NB4 (cell line): ENCODE results near the gene ZBTB40.

Source experiments
- CTCF ChIP-seq: IDR thresholded peaks from one replicate; pipeline ENCODE4 v1.5.1; 2012; ENCODE audit warnings: low read depth, low read length
- MAX ChIP-seq: IDR thresholded peaks from 2 replicates; pipeline ENCODE4 v1.6.1; 2011; ENCODE audit warnings: low read depth, low read length
- POLR2A ChIP-seq: IDR thresholded peaks from 2 replicates; pipeline ENCODE4 v1.6.1; 2011; ENCODE audit warnings: mild to moderate bottlenecking; ENCODE audit not compliant: insufficient read length; ENCODE audit errors: extremely low read depth

DNA sequence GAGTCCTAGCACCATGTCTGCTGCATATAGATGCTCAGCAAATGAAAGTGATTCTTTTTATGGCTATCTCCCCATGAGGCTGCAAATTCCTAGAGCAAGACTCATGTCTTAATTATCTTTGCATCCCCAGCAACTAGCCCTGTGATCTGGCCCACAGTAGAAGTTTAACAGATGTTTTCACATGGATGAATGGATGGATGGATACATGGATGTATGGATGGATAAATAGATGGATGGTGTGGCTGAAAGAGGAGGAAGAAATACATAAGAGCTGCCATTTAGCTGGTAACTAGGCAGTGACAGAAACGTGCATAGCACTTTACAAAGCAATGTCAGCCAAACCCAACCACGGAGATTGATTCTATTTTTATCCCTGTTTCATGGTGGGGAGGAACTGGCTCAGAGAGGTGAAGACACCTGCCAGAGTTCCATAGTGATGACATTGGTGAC lies 32.7 kb upstream of the ZBTB40 start:
- TF ChIP-seq CTCF (no peak), POLR2A (no peak), MAX (no peak)
